HFFc6 (cell line): ENCODE measurements around the gene NF2. TPM values are rescaled to one million over a fixed set of nuclear protein-coding genes. Genes with fewer than 3 reads are reported as not detected.

Experiments
- DNase-seq: peaks from one replicate; pipeline ENCODE4 v3.0.0-alpha.2; 2018
- H3K27ac Mint-ChIP-seq: 2 replicates; pipeline ENCODE4 v1.8.0; 2020; ENCODE audit warnings: mild to moderate bottlenecking, mixed read lengths
- H3K27me3 Mint-ChIP-seq: 2 replicates; pipeline ENCODE4 v1.8.0; 2021; ENCODE audit warnings: mild to moderate bottlenecking, moderate library complexity, mixed read lengths; ENCODE audit not compliant: insufficient read depth
- H3K36me3 Mint-ChIP-seq: 2 replicates; pipeline ENCODE4 v1.8.0; 2021; ENCODE audit warnings: low read depth, mixed read lengths
- H3K4me1 Mint-ChIP-seq: 2 replicates; pipeline ENCODE4 v1.8.0; 2020; ENCODE audit warnings: low read depth, mixed read lengths
- H3K4me3 Mint-ChIP-seq: 2 replicates; pipeline ENCODE4 v1.8.0; 2020; ENCODE audit warnings: mild to moderate bottlenecking, moderate library complexity, mixed read lengths
- H3K9me3 Mint-ChIP-seq: 2 replicates; pipeline ENCODE4 v1.8.0; 2020; ENCODE audit warnings: mild to moderate bottlenecking, mixed read lengths
- CTCF ChIP-seq: fragments of 200-600 bp; sonication (generic); IDR thresholded peaks from 2 replicates; pipeline ENCODE4 v1.5.0; 2021; ENCODE audit warnings: antibody characterized with exemption, mild to moderate bottlenecking
- total RNA-seq, 6 experiments: library from RNA; stranded (reverse); fragmentation: NEBNext Ultra II Directional; extraction: Animal tissue kit (Norgen Biotek cat#: 25700); gene quantifications; 2 replicates in 1 of 6; 3 replicates in 5 of 6; pipeline ENCODE4 v1.2.3, GENCODE V29; 2021

NF2 gene
- total RNA-seq, 6 experiments from 2014 or later = 161 to 184 (median 176) TPM

GRCh38 chr22:29651652-29652051, 48.2 kb downstream of the NF2 start:
- Mint-ChIP-seq H3K36me3 (peaks cover 11% of the 10 kb centered on the region), H3K27me3 (no peaks in the 10 kb centered on the region; the same call in none of the 2 replicates), H3K9me3 (no peaks in the 10 kb centered on the region), H3K4me3 (no peak overlapping the region), H3K4me1 (no peaks in the 10 kb centered on the region), H3K27ac (no peak overlapping the region)
- no peak for TF ChIP-seq CTCF
- DNase-seq = no peak

- no peak overlapping the region for H3K4me3 Mint-ChIP-seq
- H3K36me3 Mint-ChIP-seq = peaks cover 20% of the 10 kb centered on the region
- peaks cover 17% of the 10 kb centered on the region for H3K4me1 Mint-ChIP-seq
- no peak for DNase-seq
- no peaks in the 10 kb centered on the region; the same call in 1 of the 2 replicates for H3K27me3 Mint-ChIP-seq
- no peak overlapping the region for H3K27ac Mint-ChIP-seq
- TF ChIP-seq CTCF = no peak
- no peaks in the 10 kb centered on the region for H3K9me3 Mint-ChIP-seq
Measured at GRCh38 chr22:29654420-29654819, 51.0 kb downstream of the NF2 start.

- TF ChIP-seq CTCF = no peak
- H3K9me3 Mint-ChIP-seq = no peaks in the 10 kb centered on the region
- H3K4me3 Mint-ChIP-seq = no peak overlapping the region
- peaks cover 18% of the 10 kb centered on the region for H3K4me1 Mint-ChIP-seq
- peaks cover 20% of the 10 kb centered on the region for H3K36me3 Mint-ChIP-seq
- H3K27me3 Mint-ChIP-seq = no peaks in the 10 kb centered on the region; the same call in 1 of the 2 replicates
- H3K27ac Mint-ChIP-seq = no peak overlapping the region
- DNase-seq = no peak
Measured at GRCh38 chr22:29654882-29655281, 51.4 kb downstream of the NF2 start.

- Mint-ChIP-seq H3K36me3 (peaks cover 30% of the 10 kb centered on the region), H3K27me3 (no peaks in the 10 kb centered on the region; the same call in 1 of the 2 replicates), H3K4me1 (peaks cover 31% of the 10 kb centered on the region), H3K27ac (peak overlapping the region; percentile 3; the same call in 1 of the 2 replicates), H3K9me3 (no peaks in the 10 kb centered on the region), H3K4me3 (no peak overlapping the region)
- no peak for DNase-seq
- TF ChIP-seq CTCF = no peak
Measured at GRCh38 chr22:29658176-29658575, 54.7 kb downstream of the NF2 start.

GRCh38 chr22:29660021-29660420, 56.6 kb downstream of the NF2 start:
- DNase-seq = no peak
- Mint-ChIP-seq H3K4me3 (no peak overlapping the region), H3K27me3 (no peaks in the 10 kb centered on the region; the same call in none of the 2 replicates), H3K4me1 (peaks cover 31% of the 10 kb centered on the region), H3K9me3 (no peaks in the 10 kb centered on the region), H3K27ac (no peak overlapping the region), H3K36me3 (peaks cover 46% of the 10 kb centered on the region)
- no peak for TF ChIP-seq CTCF

- no peaks in the 10 kb centered on the region; the same call in none of the 2 replicates for H3K27me3 Mint-ChIP-seq
- DNase-seq = no peak
- H3K4me3 Mint-ChIP-seq = no peak overlapping the region
- H3K36me3 Mint-ChIP-seq = peaks cover 41% of the 10 kb centered on the region
- H3K4me1 Mint-ChIP-seq = peaks cover 31% of the 10 kb centered on the region
- H3K9me3 Mint-ChIP-seq = no peaks in the 10 kb centered on the region
- TF ChIP-seq CTCF = no peak
- peak overlapping the region; percentile 68 for H3K27ac Mint-ChIP-seq
Measured at GRCh38 chr22:29661336-29661735, 57.9 kb downstream of the NF2 start.
